ENCODE results near the gene GLIS1.

DNA sequence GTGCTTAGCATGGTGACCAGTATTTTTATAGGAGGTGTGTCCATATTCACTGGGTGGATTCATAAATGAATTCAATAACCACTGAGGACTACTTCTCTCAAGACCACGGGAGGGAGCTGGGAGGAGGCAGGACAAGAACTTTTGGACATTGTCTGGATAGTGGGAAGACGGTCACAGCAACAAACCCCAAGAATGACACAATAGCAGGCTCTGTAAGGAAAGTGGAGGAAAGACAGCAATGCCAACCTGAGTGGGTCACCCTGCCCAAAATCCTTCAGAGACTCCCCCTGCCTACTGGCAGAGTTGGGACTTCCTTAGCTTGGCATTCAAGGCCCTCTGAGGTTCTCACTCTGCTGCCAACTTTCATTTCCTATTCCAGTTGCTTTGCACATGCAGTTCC lies 42.0 kb downstream of the GLIS1 start:
- TF ChIP-seq SMC3 (conservative IDR thresholded peaks at IDR 0.05; ENCODE audit: poor library complexity) (no peak), CTCF (IDR thresholded peaks at IDR 0.05; ENCODE audit: poor library complexity, severe bottlenecking) (no peak), POLR2AphosphoS5 (IDR thresholded peaks at IDR 0.05) (no peak), EZH2 (IDR thresholded peaks at IDR 0.05; ENCODE audit: borderline replicate concordance, insufficient read depth, low read length, poor library complexity, severe bottlenecking) (no peak), EP300 (conservative IDR thresholded peaks at IDR 0.05; ENCODE audit: poor library complexity, severe bottlenecking) (no peak), RAD21 (conservative IDR thresholded peaks at IDR 0.05) (no peak)
- TF ChIP-seq, protein P1, sequence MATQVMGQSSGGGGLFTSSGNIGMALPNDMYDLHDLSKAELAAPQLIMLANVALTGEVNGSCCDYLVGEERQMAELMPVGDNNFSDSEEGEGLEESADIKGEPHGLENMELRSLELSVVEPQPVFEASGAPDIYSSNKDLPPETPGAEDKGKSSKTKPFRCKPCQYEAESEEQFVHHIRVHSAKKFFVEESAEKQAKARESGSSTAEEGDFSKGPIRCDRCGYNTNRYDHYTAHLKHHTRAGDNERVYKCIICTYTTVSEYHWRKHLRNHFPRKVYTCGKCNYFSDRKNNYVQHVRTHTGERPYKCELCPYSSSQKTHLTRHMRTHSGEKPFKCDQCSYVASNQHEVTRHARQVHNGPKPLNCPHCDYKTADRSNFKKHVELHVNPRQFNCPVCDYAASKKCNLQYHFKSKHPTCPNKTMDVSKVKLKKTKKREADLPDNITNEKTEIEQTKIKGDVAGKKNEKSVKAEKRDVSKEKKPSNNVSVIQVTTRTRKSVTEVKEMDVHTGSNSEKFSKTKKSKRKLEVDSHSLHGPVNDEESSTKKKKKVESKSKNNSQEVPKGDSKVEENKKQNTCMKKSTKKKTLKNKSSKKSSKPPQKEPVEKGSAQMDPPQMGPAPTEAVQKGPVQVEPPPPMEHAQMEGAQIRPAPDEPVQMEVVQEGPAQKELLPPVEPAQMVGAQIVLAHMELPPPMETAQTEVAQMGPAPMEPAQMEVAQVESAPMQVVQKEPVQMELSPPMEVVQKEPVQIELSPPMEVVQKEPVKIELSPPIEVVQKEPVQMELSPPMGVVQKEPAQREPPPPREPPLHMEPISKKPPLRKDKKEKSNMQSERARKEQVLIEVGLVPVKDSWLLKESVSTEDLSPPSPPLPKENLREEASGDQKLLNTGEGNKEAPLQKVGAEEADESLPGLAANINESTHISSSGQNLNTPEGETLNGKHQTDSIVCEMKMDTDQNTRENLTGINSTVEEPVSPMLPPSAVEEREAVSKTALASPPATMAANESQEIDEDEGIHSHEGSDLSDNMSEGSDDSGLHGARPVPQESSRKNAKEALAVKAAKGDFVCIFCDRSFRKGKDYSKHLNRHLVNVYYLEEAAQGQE (IDR thresholded peaks at IDR 0.05; ENCODE audit: borderline replicate concordance), result no peak

All from neural cell (in vitro differentiated cells).